HuH-7.5 (cell line): Measurements from ENCODE around the gene LPAR6.

Experiments used
- DNase-seq: peaks from one replicate; pipeline ENCODE4 v3.0.0; 2011; ENCODE audit warnings: low spot score

The LPAR6 gene

GRCh38 chr13:48415516-48415915 lies 2.6 kb upstream of the LPAR6 start:
- no peak for DNase-seq

- no peak for DNase-seq
Measured at GRCh38 chr13:48414501-48414900, 1.6 kb upstream of the LPAR6 start.

GRCh38 chr13:48411841-48412531 lies 927 bp downstream of the LPAR6 start:
- DNase-seq, result no peak

- DNase-seq, result no peak
Measured at GRCh38 chr13:48411147-48411794, 1.6 kb downstream of the LPAR6 start.

GRCh38 chr13:48410199-48410598 lies 2.7 kb downstream of the LPAR6 start:
- no peak for DNase-seq

- no peak for DNase-seq
Measured at GRCh38 chr13:48405875-48406274, 7.0 kb downstream of the LPAR6 start.

- DNase-seq, result no peak
Measured at GRCh38 chr13:48404952-48405351, 8.0 kb downstream of the LPAR6 start.

- no peak for DNase-seq
Measured at GRCh38 chr13:48403913-48404312, 9.0 kb downstream of the LPAR6 start.

- DNase-seq, result no peak
Measured at GRCh38 chr13:48403151-48403631, 9.7 kb downstream of the LPAR6 start.

GRCh38 chr13:48402325-48402932 lies 10.5 kb downstream of the LPAR6 start:
- DNase-seq, result no peak

- no peak for DNase-seq
Measured at GRCh38 chr13:48401480-48401879, 11.4 kb downstream of the LPAR6 start.

- DNase-seq, result no peak
Measured at GRCh38 chr13:48400850-48401291, 12.0 kb downstream of the LPAR6 start.

GRCh38 chr13:48400090-48400694 lies 12.7 kb downstream of the LPAR6 start:
- no peak for DNase-seq

GRCh38 chr13:48398450-48399095 lies 14.3 kb downstream of the LPAR6 start:
- DNase-seq, result no peak

GRCh38 chr13:48397744-48398143 lies 15.2 kb downstream of the LPAR6 start:
- DNase-seq, result no peak

GRCh38 chr13:48393698-48394085 lies 19.2 kb downstream of the LPAR6 start:
- no peak for DNase-seq

GRCh38 chr13:48393030-48393697 lies 19.7 kb downstream of the LPAR6 start:
- no peak for DNase-seq

- DNase-seq, result no peak
Measured at GRCh38 chr13:48391257-48391656, 21.7 kb downstream of the LPAR6 start.

- no peak for DNase-seq
Measured at GRCh38 chr13:48386816-48387215, 26.1 kb downstream of the LPAR6 start.

GRCh38 chr13:48383384-48383783 lies 29.5 kb downstream of the LPAR6 start:
- DNase-seq, result no peak

GRCh38 chr13:48380581-48380980 lies 32.3 kb downstream of the LPAR6 start:
- no peak for DNase-seq

GRCh38 chr13:48377857-48378256 lies 35.1 kb downstream of the LPAR6 start:
- DNase-seq, result no peak
